Kidney epithelial cell (primary cell): ENCODE measurements around the gene NOTCH1. TPM values are rescaled to one million over a fixed set of nuclear protein-coding genes. Genes with fewer than 3 reads are reported as not detected.

Experiments used
- DNase-seq: peaks from one replicate; pipeline ENCODE4 v3.0.0-alpha.2; 2010; ENCODE audit warnings: low read depth
- H3K27me3 ChIP-seq: 2 replicates; pipeline ENCODE4 v1.6.0; 2011; ENCODE audit warnings: low read length; ENCODE audit not compliant: control insufficient read depth, insufficient read depth
- H3K36me3 ChIP-seq: 2 replicates; pipeline ENCODE4 v1.5.1; 2011; ENCODE audit warnings: low read length; ENCODE audit not compliant: control insufficient read depth, insufficient read depth
- H3K4me3 ChIP-seq: 2 replicates; pipeline ENCODE4 v1.5.1; 2011; ENCODE audit warnings: low read depth, mild to moderate bottlenecking, control low read depth, low read length
- total RNA-seq: library from RNA; depleted of rRNA; stranded (reverse); fragments of >200 nt; gene quantifications from 2 replicates; pipeline ENCODE4 v1.2.3, GENCODE V29; 2015
- TF ChIP-seq, protein P1 (sequence below): IDR thresholded peaks from 2 replicates; pipeline ENCODE4 v1.5.1; 2011; ENCODE audit warnings: mild to moderate bottlenecking, moderate library complexity, low read length, control low read depth, inconsistent platforms; ENCODE audit not compliant: insufficient read depth, poor library complexity, severe bottlenecking

NOTCH1 gene
- total RNA-seq, 1 donor from 2014 or later: 40.9 TPM

DNA sequence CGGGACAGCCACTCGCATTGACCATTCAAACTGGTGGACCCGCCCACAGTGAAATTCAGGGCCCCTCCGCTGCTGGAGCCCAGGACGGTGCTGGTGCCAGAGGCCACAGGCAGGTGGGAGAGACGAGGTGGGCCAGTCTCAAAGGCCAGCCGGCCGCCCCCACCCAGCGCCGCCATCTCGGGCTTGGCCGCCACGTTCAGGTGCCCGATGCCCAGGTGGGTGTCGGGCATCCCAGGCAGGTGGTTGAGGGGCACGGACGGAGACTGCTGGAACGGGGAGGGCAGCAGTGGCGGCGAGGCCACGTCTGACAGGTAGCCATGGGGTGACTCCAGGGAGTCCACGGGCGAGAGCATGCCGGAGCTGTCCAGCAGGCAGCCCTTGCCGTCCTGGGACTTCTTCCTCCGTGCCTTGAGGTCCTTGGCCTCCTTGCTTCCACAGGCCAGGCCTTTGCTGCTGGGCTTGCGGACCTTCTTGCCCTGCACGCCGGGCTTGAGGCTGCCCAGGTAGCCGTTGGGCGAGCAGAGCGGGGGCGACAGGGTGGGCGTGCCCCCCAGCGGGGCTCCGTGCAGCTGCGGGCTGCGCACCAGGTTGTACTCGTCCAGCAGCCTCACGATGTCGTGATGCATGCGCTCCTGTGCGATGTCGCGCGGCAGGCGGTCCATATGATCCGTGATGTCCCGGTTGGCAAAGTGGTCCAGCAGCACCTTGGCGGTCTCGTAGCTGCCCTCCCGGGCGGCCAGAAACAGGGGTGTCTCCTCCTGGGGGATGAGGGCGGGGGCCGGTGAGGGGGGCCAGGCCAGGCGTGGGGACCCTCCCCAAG lies 48.8 kb downstream of the NOTCH1 start:
- DNase-seq: no peak
- no peak overlapping the region for H3K4me3 ChIP-seq
- H3K27me3 ChIP-seq: no peaks in the 10 kb centered on the region
- TF ChIP-seq, protein P1, sequence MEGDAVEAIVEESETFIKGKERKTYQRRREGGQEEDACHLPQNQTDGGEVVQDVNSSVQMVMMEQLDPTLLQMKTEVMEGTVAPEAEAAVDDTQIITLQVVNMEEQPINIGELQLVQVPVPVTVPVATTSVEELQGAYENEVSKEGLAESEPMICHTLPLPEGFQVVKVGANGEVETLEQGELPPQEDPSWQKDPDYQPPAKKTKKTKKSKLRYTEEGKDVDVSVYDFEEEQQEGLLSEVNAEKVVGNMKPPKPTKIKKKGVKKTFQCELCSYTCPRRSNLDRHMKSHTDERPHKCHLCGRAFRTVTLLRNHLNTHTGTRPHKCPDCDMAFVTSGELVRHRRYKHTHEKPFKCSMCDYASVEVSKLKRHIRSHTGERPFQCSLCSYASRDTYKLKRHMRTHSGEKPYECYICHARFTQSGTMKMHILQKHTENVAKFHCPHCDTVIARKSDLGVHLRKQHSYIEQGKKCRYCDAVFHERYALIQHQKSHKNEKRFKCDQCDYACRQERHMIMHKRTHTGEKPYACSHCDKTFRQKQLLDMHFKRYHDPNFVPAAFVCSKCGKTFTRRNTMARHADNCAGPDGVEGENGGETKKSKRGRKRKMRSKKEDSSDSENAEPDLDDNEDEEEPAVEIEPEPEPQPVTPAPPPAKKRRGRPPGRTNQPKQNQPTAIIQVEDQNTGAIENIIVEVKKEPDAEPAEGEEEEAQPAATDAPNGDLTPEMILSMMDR: no peak
- peaks cover 1% of the 10 kb centered on the region for H3K36me3 ChIP-seq

DNA sequence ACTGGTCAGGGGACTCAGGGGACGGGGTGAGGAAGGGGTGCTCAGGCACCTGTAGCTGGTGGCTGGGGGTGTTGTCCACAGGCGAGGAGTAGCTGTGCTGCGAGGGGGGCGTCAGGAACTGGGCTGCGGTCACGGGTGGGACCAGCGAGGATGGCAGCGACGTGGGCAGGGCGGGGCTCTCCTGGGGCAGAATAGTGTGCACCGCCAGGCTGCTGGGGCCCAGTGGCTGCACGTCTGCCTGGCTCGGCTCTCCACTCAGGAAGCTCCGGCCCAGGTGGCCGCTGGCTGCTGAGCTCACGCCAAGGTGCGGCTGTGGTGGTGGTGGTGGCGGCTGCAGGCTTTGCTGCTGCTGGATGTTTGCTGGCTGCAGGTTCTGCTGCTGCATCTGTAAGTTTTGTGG lies 49.7 kb downstream of the NOTCH1 start:
- DNase-seq: no peak
- no peaks in the 10 kb centered on the region for H3K27me3 ChIP-seq
- H3K4me3 ChIP-seq: no peak overlapping the region
- peaks cover 1% of the 10 kb centered on the region for H3K36me3 ChIP-seq
- TF ChIP-seq, protein P1: no peak

DNA sequence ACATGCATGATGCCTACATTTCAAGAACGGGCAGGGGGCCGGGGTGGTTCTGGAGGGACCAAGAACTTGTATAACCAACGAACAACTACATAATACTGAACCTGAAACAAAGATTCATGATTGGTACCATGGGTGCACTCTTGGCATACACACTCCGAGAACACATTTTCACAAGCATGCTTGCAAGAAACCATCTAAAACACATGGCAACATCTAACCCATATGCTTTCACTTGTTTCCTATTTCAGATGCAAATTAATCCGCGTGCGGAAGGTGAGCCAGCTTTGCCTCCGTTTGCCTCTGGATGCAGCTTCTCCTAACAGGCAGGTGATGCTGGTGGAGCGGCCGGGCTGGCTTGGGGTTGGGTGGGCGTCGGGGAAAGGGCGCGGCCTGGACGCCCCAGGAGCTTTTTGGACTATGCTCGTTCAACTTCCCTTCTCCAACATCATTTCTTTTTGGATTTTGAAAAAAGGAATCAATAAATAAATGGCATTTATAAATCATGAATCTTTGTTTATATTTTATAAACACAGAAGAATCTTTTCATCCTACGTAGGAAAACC lies 50.5 kb downstream of the NOTCH1 start:
- Histone ChIP-seq H3K36me3 (peaks cover 1% of the 10 kb centered on the region), H3K4me3 (no peak overlapping the region), H3K27me3 (no peaks in the 10 kb centered on the region)
- no peak for DNase-seq
- TF ChIP-seq, protein P1: no peak

DNA sequence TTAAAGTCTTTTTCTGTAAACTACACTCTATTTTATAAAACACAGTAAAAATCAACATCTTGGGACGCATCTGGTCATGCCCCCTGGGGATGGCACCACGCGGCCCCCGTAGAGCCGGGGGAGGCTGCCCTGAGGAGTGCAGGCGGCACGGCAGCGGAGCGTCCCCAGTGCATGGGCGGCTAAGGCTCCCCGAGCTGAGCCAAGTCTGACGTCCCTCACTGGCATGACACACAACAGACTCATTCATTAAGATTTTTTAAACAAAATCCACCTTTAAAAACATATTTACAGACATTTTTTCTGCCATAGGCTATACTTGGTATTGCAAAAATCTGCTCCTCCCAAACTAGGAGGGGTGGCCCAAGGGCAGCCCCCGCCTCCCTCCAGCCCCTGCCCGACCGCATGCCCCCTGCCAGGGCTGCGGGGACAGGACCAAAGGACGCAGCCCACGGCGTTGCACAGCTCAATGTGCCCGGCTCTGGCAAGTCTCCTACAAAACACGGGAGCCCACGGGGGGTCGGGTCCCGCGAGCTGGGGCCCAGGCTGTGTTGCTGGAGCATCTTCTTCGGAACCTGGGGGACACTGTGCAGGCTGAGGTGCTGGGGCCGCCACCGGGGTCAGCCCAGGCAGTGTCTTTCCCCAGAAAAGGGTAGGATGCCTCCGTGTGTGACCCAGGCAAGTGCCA lies 51.2 kb downstream of the NOTCH1 start:
- Histone ChIP-seq H3K27me3 (peaks cover 2% of the 10 kb centered on the region), H3K36me3 (peaks cover 1% of the 10 kb centered on the region), H3K4me3 (no peak overlapping the region)
- no peak for DNase-seq
- TF ChIP-seq, protein P1: no peak

DNA sequence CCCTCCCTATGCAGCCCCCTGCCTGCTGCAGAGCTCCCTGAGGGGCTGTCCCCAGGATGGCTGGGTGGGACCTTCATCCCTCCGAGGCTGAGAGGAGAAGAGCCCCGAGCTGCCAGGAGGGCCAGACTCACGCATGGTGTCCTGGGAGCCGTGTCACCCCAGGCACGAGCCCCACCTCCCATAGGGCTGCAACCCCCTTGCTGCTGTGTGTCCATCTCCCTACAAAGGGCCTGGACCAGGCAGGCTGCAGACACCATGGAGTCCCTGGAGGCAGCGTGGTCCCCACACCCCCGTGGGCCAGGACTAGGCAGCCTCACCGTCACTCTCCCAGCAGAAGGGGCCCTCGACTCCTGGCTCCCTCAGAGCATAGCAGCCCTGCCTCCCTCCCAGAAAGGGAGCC lies 51.8 kb downstream of the NOTCH1 start:
- DNase-seq: no peak
- Histone ChIP-seq H3K27me3 (peaks cover 5% of the 10 kb centered on the region), H3K4me3 (no peak overlapping the region), H3K36me3 (peaks cover 1% of the 10 kb centered on the region)
- TF ChIP-seq, protein P1: no peak
